Peyer's patch (tissue), 4 donors: ENCODE data around the gene IL3.

Experiments
- CTCF ChIP-seq, 6 experiments: fragments of 450-650 bp in 4 of 6; fragments of 200-600 bp in 2 of 6; sonication (generic) in 1 of 6; IDR thresholded peaks; one replicate each; pipeline ENCODE4 v1.5.1; 2017 to 2019; ENCODE audit warnings: antibody characterized with exemption in 6 of 6, mild to moderate bottlenecking in 3 of 6, moderate library complexity in 1 of 6
- POLR2A ChIP-seq, 2 donors: fragments of 450-650 bp; IDR thresholded peaks; one replicate each; pipeline ENCODE4 v1.5.1; 2017; ENCODE audit warnings: antibody characterized with exemption in 2 of 2, mild to moderate bottlenecking in 2 of 2, moderate library complexity in 2 of 2

- TF ChIP-seq CTCF (IDR thresholded peaks at IDR 0.05) (no peak), POLR2A (IDR thresholded peaks at IDR 0.05) (no peak)
Observed at GRCh38 chr5:132067941-132068808, 7.7 kb downstream of the IL3 start.
